Heart left ventricle (tissue), 16 donors: ENCODE data around the gene DDR2. TPM values are rescaled to one million over a fixed set of nuclear protein-coding genes. Genes with fewer than 3 reads are reported as not detected.

ENCODE experiments used
- ATAC-seq, 4 donors: fragments of 200-7000 bp; cut with Tn5 transposase; one replicate each; pipeline ENCODE4 v1.9.1; 2020 to 2022; ENCODE audit warnings: moderate library complexity in 4 of 4, mild to moderate bottlenecking in 3 of 4, moderate number of reproducible peaks in 1 of 4
- DNase-seq, 5 donors: peaks; one replicate each; pipeline ENCODE4 v3.0.0-alpha.2; 2020
- H3K27ac ChIP-seq, 12 donors: fragments of 200-600 bp; sonication (generic) in 4 of 12; one replicate each; pipeline versions ENCODE4 v1.5.0 to v1.8.0; 2016 to 2022; ENCODE audit warnings: mild to moderate bottlenecking in 2 of 12
- H3K27me3 ChIP-seq, 9 donors: fragments of 200-600 bp; sonication (generic) in 2 of 9; one replicate each; pipeline versions ENCODE4 v1.5.1 to v1.8.0; 2016 to 2022; ENCODE audit warnings: mild to moderate bottlenecking in 3 of 9
- H3K36me3 ChIP-seq, 9 donors: fragments of 200-600 bp; sonication (generic) in 2 of 9; one replicate each; pipeline versions ENCODE4 v1.5.0 to v1.8.0; 2018 to 2022; ENCODE audit warnings: mild to moderate bottlenecking in 2 of 9
- H3K4me1 ChIP-seq, 12 donors: fragments of 200-600 bp; sonication (generic) in 4 of 12; one replicate each; pipeline versions ENCODE4 v1.5.0 to v1.8.0; 2016 to 2022; ENCODE audit warnings: mild to moderate bottlenecking in 3 of 12
- H3K4me3 ChIP-seq, 12 donors: fragments of 200-600 bp; sonication (generic) in 4 of 12; one replicate each; pipeline versions ENCODE4 v1.5.0 to v1.8.0; 2017 to 2022; ENCODE audit warnings: mild to moderate bottlenecking in 9 of 12, moderate library complexity in 4 of 12
- H3K9me3 ChIP-seq, 12 donors: fragments of 200-600 bp; sonication (generic) in 4 of 12; one replicate each; pipeline versions ENCODE4 v1.5.0 to v1.8.0; 2016 to 2022; ENCODE audit warnings: mild to moderate bottlenecking in 1 of 12
- POLR2A ChIP-seq, 2 donors: fragments of 450-650 bp; IDR thresholded peaks; one replicate each; pipeline ENCODE4 v1.6.1; 2017; ENCODE audit warnings: antibody characterized with exemption in 2 of 2, mild to moderate bottlenecking in 2 of 2, moderate library complexity in 2 of 2
- WGBS, 4 donors: extraction: QIAGEN DNeasy Blood & Tissue Kit in 2 of 4; methylation state at CpG; one replicate each; pipeline versions ENCODE4 v1.1.5 to v1.1.7; 2013 to 2018; 5-methylcytosine and 5-hydroxymethylcytosine counted together
- intact Hi-C, 10 donors: fragments of 100-400 bp; cut with DNase I; formaldehyde crosslinking; loops; one replicate each; pipeline versions ENCODE4 v1.11.1 to v1.14.2; 2022
- polyA plus RNA-seq, 2 donors: library from polyadenylated mRNA; stranded (reverse); fragments of 200-250 nt; gene quantifications; one replicate each; pipeline ENCODE4 v1.2.3, GENCODE V29; 2013
- total RNA-seq, 9 donors: library from RNA; depleted of rRNA in 2 of 9; stranded (reverse); fragments of >200 nt in 2 of 9; fragmentation: NEBNext Ultra II Directional in 3 of 9; extraction: Animal tissue kit (Norgen Biotek cat#: 25700) in 3 of 9; gene quantifications; one replicate each; pipeline versions ENCODE4 v1.1.0 to v1.2.4, GENCODE V29; 2016 to 2023
- TF ChIP-seq, protein P1 (sequence below), 12 donors: fragments of 200-600 bp; sonication (generic) in 4 of 12; IDR thresholded peaks; one replicate each; pipeline versions ENCODE4 v1.5.0 to v1.8.0; 2018 to 2022; ENCODE audit warnings: antibody characterized with exemption in 12 of 12, mild to moderate bottlenecking in 5 of 12
- donor health status: ischemic (EF 13 %, LVEDD 7.1; RV severe dilation, severe dysfunction).
- donor health status: healthy with polysubstance abuse.
- donor health status: DM: no; HTN: yes; CAD: no.
- donor health status: DM: no; HTN: no; CAD: no.
- donor health status: ischemic (EF 25% LVEDD 6.9; RV normal size, moderate dysfunction).
- donor health status: ischemic (EF 25% LVEDD 5.7; RV mildly dilated, moderate dysfunction).
- donor health status: healthy.
- donor health status: DM: yes; HTN: yes; CAD: no.
- donor health status: ischemic (EF 35%, LVEDD 5.7; RV mildly dilated, moderate dysfunction).
- donor health status: nonischemic (EF 11% LVEDD 7.7; RV severe dilation, severe dysfunction).
- donor health status: DM: yes; HTN: yes; CAD: no.
- donor health status: PGD.
- donor health status: ischemic (EF 29% LVEDD 5.4; RV normal size, mild dysfunction).
- donor health status: nonischemic (EF 23%, LVEDD 6.1; RV moderate dilation, normal function).

DDR2 gene
- total and polyA plus RNA-seq, 11 donors: 5.0 to 55.3 (median 23.8) TPM

DNA sequence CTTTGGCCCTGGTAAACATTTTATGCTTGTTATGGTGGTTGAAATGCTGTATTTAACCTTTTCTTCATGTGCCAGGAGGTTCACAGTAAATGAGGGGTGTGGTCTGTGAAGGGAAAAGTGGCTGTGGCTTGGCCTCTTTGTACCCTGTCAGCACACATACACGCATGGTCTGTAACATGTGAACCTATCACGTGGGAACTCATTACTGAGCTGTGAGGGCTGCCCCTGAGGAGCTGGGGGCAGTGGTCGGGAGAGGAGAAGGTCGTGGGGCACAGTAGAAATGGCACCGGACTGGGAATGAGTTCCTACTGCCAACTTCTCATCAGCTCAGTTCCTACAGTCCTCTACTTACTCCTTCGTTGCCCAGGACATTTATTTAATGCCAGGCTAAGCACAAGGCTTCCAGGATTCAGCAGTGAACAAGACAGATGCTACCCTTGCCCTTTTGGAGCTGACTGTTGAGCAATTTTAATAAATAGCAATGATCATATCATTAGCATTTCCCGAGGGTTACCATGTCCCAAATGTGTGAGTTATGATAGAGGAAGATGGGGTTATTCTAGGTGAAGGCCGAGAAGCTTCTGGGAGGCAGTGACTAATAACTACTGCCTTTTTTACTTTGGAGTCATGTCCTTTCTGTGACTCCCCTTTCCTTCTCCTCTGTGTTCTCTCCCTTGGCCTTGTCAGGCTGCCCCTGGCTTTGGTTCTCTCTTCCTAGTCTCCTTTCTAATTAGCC is 38.8 kb downstream of the DDR2 start:
- Histone ChIP-seq H3K27me3 (no peaks in the 10 kb centered on the region), H3K36me3 (no peaks in the 10 kb centered on the region), H3K4me3 (no peak overlapping the region), H3K4me1 (peaks cover 0 to 38% (median 14%) of the 10 kb centered on the region in 12 donors), H3K9me3 (no peaks in the 10 kb centered on the region), H3K27ac (peak overlapping the region in 6 of 12 donors; percentile 17 to 82 (median 38))
- ATAC-seq: peak in 3 of 4 donors; percentile 45 to 80 (median 75)
- TF ChIP-seq POLR2A (IDR thresholded peaks at IDR 0.05): no peak
- TF ChIP-seq, protein P1, sequence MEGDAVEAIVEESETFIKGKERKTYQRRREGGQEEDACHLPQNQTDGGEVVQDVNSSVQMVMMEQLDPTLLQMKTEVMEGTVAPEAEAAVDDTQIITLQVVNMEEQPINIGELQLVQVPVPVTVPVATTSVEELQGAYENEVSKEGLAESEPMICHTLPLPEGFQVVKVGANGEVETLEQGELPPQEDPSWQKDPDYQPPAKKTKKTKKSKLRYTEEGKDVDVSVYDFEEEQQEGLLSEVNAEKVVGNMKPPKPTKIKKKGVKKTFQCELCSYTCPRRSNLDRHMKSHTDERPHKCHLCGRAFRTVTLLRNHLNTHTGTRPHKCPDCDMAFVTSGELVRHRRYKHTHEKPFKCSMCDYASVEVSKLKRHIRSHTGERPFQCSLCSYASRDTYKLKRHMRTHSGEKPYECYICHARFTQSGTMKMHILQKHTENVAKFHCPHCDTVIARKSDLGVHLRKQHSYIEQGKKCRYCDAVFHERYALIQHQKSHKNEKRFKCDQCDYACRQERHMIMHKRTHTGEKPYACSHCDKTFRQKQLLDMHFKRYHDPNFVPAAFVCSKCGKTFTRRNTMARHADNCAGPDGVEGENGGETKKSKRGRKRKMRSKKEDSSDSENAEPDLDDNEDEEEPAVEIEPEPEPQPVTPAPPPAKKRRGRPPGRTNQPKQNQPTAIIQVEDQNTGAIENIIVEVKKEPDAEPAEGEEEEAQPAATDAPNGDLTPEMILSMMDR (IDR thresholded peaks at IDR 0.05): no peak
- no peak for DNase-seq
- WGBS, 4 donors: 69 to 74% (median 71%) methylated on average over 8 of the region's 8 CpGs
- intact Hi-C loops: loop anchor here in 1 of 10 donors (5.0 kb wide), 1 partner anchor 39 kb away; the partner anchor contains the start of gene DDR2

DNA sequence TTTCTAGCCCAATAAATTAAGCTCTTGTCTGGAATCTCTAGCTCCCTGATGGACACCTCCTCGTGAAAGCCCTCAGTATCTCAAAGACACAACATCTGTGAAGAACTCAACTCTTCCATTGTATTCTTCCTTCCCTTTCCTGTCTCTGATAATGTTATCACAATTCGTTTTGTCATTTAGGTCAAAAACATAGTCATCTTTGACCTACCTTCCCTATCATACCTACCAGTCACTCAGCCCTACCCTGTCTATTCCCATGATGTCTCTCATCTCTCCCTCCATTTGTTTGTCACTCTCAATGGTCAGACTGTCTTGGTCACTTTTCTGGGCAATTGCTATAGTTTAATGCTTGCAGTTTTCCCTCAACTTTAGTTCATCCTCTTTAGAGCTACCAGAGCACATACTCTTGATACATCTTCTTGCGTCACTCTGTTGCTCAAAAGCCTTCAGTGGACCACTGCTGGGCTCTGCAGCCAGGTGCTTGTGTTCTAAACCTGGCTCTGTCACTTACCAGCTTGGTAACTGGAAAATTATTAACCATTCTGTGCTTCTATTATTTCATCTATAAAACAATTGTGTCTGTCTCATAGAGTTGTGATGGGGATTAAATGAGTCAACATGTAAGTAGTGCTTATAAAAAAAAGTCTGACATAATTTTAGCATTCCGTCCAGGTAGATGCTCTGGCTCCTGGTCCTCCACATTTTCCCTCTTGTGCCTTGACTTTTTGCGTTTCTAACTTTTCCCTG is 39.6 kb downstream of the DDR2 start:
- peaks cover 0 to 45% (median 14%) of the 10 kb centered on the region in 12 donors for H3K4me1 ChIP-seq
- TF ChIP-seq POLR2A (IDR thresholded peaks at IDR 0.05): no peak
- TF ChIP-seq, protein P1 (IDR thresholded peaks at IDR 0.05): no peak
- no peaks in the 10 kb centered on the region for H3K36me3 ChIP-seq
- ATAC-seq (no peak), DNase-seq (no peak)
- H3K27me3 ChIP-seq: no peaks in the 10 kb centered on the region
- WGBS, 4 donors: 51 to 57% (median 55%) methylated on average over 5 of the region's 5 CpGs
- intact Hi-C loops: loop anchor here in 1 of 10 donors (5.0 kb wide), 1 partner anchor 40 kb away; the partner anchor contains the start of gene DDR2
- peak overlapping the region in 4 of 12 donors; percentile 9 to 82 (median 16) for H3K27ac ChIP-seq
- no peaks in the 10 kb centered on the region for H3K9me3 ChIP-seq
- H3K4me3 ChIP-seq: no peak overlapping the region

DNA sequence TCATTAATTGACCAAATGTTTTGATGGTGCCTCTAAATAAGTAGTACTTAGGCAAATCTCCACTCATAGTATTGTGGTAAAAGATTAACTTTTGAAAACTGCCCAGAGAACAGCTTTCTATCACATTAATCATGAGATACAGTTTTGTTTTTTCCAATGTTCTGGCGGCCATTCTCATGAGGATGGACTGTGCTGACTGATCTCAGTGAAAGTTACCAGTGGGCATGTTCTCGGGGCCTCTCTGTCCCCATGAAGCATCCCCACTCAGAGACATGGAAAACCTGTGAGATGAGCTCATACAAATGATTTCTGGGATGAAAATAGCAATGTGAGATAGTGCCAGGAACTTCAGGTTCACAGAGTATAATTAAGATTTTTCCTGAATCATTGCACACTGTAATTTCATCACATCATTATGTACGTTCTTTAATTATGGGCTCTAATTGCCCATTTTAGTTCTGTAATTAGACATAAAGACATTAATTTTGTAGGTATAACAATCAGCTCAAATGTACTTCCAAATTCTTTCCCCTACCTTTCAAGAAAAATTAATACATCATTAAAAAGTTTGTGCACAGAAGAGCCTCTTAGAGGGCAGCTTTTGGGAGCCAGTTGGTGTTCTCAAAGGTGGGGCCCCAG is 40.5 kb downstream of the DDR2 start:
- Histone ChIP-seq H3K9me3 (no peaks in the 10 kb centered on the region), H3K4me3 (no peak overlapping the region), H3K27ac (peak overlapping the region in 1 of 12 donors; percentile 82), H3K27me3 (no peaks in the 10 kb centered on the region), H3K36me3 (no peaks in the 10 kb centered on the region), H3K4me1 (peaks cover 0 to 54% (median 18%) of the 10 kb centered on the region in 12 donors)
- TF ChIP-seq, protein P1 (IDR thresholded peaks at IDR 0.05): no peak
- TF ChIP-seq POLR2A (IDR thresholded peaks at IDR 0.05): no peak
- intact Hi-C loops: loop anchor here in 1 of 10 donors (5.0 kb wide), 1 partner anchor 40 kb away; the partner anchor contains the start of gene DDR2
- WGBS, 4 donors: 74 to 79% (median 77%) methylated on average over 3 of the region's 3 CpGs
- ATAC-seq (peak in 1 of 4 donors; percentile 13), DNase-seq (no peak)
